ENCODE data around the gene SMCO4.
A peak's percentile ranks its signal among the peaks of the same experiment; 100 is the strongest.

SMCO4 gene

GRCh38 chr11:93526641-93527583 lies 16.3 kb downstream of the SMCO4 start:
- DNase-seq = no peak

- DNase-seq = no peak
These were observed 16.9 kb downstream of the SMCO4 start for GRCh38 chr11:93526346-93526633.

- DNase-seq = no peak
These were observed 17.4 kb downstream of the SMCO4 start for GRCh38 chr11:93525601-93526345.

GRCh38 chr11:93524858-93525257 lies 18.3 kb downstream of the SMCO4 start:
- no peak for DNase-seq

GRCh38 chr11:93524173-93524536 lies 19.0 kb downstream of the SMCO4 start:
- no peak for DNase-seq

- no peak for DNase-seq
These were observed 22.3 kb downstream of the SMCO4 start for GRCh38 chr11:93520726-93521509.

- peak in 1 of 2 experiments; percentile 19 for DNase-seq
These were observed 24.0 kb downstream of the SMCO4 start for GRCh38 chr11:93519179-93519578.

GRCh38 chr11:93518081-93518480 lies 25.1 kb downstream of the SMCO4 start:
- DNase-seq = no peak

- DNase-seq = no peak
These were observed 25.6 kb downstream of the SMCO4 start for GRCh38 chr11:93517611-93518010.

GRCh38 chr11:93517041-93517440 lies 26.1 kb downstream of the SMCO4 start:
- DNase-seq = no peak

- no peak for DNase-seq
These were observed 27.7 kb downstream of the SMCO4 start for GRCh38 chr11:93515441-93516025.

GRCh38 chr11:93514712-93515111 lies 28.5 kb downstream of the SMCO4 start:
- DNase-seq = no peak

- no peak for DNase-seq
These were observed 29.4 kb downstream of the SMCO4 start for GRCh38 chr11:93513772-93514171.

GRCh38 chr11:93512949-93513667 lies 30.1 kb downstream of the SMCO4 start:
- DNase-seq = no peak

- no peak for DNase-seq
These were observed 31.1 kb downstream of the SMCO4 start for GRCh38 chr11:93512073-93512475.

- DNase-seq = no peak
These were observed 32.9 kb downstream of the SMCO4 start for GRCh38 chr11:93510196-93510873.

GRCh38 chr11:93507517-93507916 lies 35.7 kb downstream of the SMCO4 start:
- no peak for DNase-seq

- DNase-seq = no peak
These were observed 37.5 kb downstream of the SMCO4 start for GRCh38 chr11:93505703-93506102.

GRCh38 chr11:93504110-93505095 lies 38.8 kb downstream of the SMCO4 start:
- DNase-seq = no peak

- no peak for DNase-seq
These were observed 41.3 kb downstream of the SMCO4 start for GRCh38 chr11:93501856-93502255.

GRCh38 chr11:93500759-93501158 lies 42.4 kb downstream of the SMCO4 start:
- DNase-seq = no peak
